AG09319 (cell line): ENCODE measurements around the gene ZFYVE9.
"Not testable (repeated sequence)": the region's sequence is repeated elsewhere in the genome, so short reads cannot be mapped to it uniquely, and the experiment has no call there.

Experiments
- DNase-seq: peaks from one replicate; pipeline ENCODE4 v3.0.0-alpha.2; 2010; ENCODE audit warnings: low read depth; ENCODE audit errors: extremely low read depth
- TF ChIP-seq, protein P1 (sequence below): IDR thresholded peaks from 2 replicates; pipeline ENCODE4 v1.5.1; 2011; ENCODE audit warnings: low read depth, mild to moderate bottlenecking, inconsistent platforms, low read length, moderate library complexity

ZFYVE9 gene

GRCh38 chr1:52141513-52142219, at the start of gene ZFYVE9:
Gene ZFYVE9 (plus strand): TSS chr1:52142089. CDS start chr1:52233207, 91,118 bp downstream.
- TF ChIP-seq, protein P1, sequence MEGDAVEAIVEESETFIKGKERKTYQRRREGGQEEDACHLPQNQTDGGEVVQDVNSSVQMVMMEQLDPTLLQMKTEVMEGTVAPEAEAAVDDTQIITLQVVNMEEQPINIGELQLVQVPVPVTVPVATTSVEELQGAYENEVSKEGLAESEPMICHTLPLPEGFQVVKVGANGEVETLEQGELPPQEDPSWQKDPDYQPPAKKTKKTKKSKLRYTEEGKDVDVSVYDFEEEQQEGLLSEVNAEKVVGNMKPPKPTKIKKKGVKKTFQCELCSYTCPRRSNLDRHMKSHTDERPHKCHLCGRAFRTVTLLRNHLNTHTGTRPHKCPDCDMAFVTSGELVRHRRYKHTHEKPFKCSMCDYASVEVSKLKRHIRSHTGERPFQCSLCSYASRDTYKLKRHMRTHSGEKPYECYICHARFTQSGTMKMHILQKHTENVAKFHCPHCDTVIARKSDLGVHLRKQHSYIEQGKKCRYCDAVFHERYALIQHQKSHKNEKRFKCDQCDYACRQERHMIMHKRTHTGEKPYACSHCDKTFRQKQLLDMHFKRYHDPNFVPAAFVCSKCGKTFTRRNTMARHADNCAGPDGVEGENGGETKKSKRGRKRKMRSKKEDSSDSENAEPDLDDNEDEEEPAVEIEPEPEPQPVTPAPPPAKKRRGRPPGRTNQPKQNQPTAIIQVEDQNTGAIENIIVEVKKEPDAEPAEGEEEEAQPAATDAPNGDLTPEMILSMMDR = peak; percentile 39
- peak; percentile 42 for DNase-seq

GRCh38 chr1:52094300-52094699, 47.6 kb upstream of the ZFYVE9 start:
- not testable (repeated sequence) for DNase-seq

GRCh38 chr1:52096216-52096615, 45.7 kb upstream of the ZFYVE9 start:
- TF ChIP-seq, protein P1 = no peak
- no peak for DNase-seq

DNA sequence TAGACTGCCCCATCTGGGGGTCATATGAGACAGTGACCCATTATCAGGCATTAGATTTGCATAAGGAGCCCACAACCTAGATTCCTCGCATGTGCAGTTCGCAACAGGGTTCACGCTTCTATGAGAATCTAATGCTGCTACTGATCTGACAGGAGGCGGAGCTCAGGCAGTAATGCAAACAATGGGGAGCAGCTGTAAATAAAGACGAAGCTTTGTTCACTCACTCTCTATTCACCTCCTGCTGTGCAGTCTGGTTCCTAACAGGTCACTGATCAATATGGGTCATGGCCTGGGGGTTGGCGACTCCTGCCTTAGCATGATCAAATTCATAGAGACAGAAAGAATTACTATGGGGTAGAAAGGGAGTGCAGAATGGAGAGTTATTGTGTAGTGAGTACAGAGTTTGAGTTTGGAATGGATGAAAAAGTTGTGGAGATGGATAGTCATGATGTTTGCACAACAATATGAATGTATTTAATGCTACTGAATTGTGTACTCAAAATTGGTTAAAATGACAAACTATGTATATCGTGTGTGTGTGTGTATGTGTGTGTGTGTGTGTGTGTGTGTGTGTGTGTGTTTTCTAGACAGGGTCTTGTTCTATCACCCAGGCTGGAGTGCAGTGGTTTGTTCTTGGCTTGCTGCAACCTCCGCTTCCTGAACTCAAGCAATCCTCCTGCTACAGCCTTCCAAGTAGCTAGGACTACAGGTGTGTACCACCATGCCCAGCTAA, 43.6 kb upstream of the ZFYVE9 start:
- TF ChIP-seq, protein P1 = no peak
- DNase-seq = no peak

- DNase-seq = no peak
Observed at GRCh38 chr1:52102336-52103013, 39.4 kb upstream of the ZFYVE9 start.

GRCh38 chr1:52111492-52111891, 30.4 kb upstream of the ZFYVE9 start:
- DNase-seq = no peak
- TF ChIP-seq, protein P1 = no peak

More at GRCh38 chr1:52102336-52103013, 39.4 kb upstream of the ZFYVE9 start:
- TF ChIP-seq, protein P1 = no peak

- TF ChIP-seq, protein P1 = no peak
- no peak for DNase-seq
Observed at GRCh38 chr1:52112489-52112888, 29.4 kb upstream of the ZFYVE9 start.
